ENCODE data around the gene APLP2.
"Not testable (repeated sequence)": the region's sequence is repeated elsewhere in the genome, so short reads cannot be mapped to it uniquely, and the experiment has no call there.

The APLP2 gene

DNA sequence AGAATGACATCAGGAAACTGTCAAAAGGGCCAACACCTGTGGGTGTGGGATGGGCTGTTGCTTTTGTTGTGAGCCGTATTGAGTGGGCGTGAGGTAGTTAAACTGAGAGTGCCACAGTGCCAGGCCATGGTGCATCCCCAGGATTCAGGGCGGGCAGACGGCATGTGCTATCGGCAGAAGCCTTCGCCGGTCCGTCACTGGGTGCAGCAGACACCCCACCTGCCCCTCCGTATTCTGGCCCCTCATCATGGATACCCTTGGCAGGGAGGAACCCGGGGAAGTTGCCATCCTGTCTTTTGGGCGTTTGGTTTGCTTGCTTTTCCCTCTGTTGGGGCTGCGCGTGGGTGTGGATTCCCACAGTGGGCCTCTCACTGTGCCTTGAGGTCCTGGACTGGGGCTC lies 117.4 kb downstream of the APLP2 start:
- TF ChIP-seq, protein P1, sequence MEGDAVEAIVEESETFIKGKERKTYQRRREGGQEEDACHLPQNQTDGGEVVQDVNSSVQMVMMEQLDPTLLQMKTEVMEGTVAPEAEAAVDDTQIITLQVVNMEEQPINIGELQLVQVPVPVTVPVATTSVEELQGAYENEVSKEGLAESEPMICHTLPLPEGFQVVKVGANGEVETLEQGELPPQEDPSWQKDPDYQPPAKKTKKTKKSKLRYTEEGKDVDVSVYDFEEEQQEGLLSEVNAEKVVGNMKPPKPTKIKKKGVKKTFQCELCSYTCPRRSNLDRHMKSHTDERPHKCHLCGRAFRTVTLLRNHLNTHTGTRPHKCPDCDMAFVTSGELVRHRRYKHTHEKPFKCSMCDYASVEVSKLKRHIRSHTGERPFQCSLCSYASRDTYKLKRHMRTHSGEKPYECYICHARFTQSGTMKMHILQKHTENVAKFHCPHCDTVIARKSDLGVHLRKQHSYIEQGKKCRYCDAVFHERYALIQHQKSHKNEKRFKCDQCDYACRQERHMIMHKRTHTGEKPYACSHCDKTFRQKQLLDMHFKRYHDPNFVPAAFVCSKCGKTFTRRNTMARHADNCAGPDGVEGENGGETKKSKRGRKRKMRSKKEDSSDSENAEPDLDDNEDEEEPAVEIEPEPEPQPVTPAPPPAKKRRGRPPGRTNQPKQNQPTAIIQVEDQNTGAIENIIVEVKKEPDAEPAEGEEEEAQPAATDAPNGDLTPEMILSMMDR (IDR thresholded peaks at IDR 0.05; ENCODE audit: low read depth, low read length): no peak
- no peak overlapping the region for H3K4me3 ChIP-seq (ENCODE audit: low read depth, low read length)

DNA sequence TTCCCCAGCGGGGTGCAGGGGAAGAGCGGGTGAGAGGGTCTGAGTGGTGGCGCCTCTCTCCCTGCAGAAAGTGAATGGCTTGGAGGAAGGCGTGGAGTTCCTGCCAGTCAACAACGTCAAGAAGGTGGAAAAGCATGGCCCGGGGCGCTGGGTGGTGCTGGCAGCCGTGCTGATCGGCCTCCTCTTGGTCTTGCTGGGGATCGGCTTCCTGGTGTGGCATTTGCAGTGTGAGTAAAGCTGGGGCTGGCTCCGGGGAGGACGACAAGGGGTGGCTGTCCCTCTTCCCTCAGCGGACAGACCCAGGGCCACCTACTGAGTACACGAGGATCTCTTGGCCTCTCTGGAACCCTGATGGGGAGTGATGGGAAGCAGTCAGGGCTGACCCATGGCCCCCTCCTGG lies 118.4 kb downstream of the APLP2 start:
- no peak overlapping the region for H3K4me3 ChIP-seq (ENCODE audit: low read depth, low read length)
- TF ChIP-seq, protein P1 (IDR thresholded peaks at IDR 0.05; ENCODE audit: low read depth, low read length): no peak

DNA sequence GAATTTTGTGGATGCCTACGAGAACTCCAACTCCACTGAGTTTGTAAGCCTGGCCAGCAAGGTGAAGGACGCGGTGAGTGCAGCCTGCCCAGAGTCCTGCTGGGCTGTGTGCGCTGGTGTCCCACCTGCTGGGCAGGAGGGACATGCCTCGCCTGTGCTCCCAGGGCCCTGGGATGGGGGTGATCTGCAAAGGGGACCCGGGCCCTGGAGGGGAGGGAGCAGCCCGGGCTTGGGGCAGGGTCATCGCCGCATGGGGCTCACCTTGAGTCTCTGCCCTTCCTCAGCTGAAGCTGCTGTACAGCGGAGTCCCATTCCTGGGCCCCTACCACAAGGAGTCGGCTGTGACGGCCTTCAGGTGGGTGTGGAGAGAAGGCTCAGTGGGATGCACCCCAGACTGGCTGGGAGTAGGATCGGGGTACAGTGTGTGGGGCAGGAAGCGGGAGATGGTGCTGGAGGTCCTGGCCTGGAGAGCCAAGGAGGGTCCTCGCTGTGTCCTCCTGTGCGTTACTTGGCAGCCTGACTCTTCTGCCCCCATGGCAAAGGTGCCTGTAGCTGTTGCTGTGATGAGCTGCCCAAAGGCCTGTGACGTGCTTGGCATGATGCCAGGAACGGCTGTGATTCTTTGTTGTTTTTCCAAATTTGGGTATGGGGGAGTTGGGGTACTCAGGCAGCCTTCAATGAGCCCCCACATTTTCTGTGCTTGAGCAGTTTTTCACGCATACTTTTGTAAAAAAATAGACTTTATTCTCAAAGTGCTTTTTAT lies 119.1 kb downstream of the APLP2 start:
- TF ChIP-seq, protein P1 (IDR thresholded peaks at IDR 0.05; ENCODE audit: low read depth, low read length): no peak
- H3K4me3 ChIP-seq (ENCODE audit: low read depth, low read length): no peak overlapping the region

DNA sequence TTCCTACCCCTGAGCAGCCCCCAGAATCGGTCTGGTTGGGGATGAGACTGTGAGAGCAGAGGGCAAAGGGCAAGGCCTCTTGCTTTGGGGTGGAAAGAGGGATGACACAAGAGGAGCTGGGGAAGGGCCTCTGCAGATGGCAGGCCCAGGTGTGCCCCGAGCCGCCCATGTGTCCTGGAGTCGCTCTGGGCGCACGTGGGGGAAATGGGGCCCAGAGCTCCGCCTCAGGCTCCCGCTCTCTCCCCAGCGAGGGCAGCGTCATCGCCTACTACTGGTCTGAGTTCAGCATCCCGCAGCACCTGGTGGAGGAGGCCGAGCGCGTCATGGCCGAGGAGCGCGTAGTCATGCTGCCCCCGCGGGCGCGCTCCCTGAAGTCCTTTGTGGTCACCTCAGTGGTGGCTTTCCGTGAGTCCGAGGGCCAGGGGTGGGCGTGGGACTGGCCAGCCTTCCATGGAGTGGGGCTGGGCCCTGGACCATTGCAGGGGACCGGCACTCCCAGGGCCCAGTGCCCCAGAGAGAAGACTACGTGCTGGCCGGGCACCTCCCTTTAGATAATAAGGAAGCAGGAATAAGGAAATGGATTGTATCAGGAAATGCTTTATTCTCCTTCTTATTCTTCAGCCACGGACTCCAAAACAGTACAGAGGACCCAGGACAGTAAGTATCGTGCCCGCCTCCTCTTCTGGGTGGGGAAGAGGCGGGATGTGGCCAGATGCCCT lies 120.0 kb downstream of the APLP2 start:
- TF ChIP-seq, protein P1 (IDR thresholded peaks at IDR 0.05; ENCODE audit: low read depth, low read length): no peak
- no peak overlapping the region for H3K4me3 ChIP-seq (ENCODE audit: low read depth, low read length)

DNA sequence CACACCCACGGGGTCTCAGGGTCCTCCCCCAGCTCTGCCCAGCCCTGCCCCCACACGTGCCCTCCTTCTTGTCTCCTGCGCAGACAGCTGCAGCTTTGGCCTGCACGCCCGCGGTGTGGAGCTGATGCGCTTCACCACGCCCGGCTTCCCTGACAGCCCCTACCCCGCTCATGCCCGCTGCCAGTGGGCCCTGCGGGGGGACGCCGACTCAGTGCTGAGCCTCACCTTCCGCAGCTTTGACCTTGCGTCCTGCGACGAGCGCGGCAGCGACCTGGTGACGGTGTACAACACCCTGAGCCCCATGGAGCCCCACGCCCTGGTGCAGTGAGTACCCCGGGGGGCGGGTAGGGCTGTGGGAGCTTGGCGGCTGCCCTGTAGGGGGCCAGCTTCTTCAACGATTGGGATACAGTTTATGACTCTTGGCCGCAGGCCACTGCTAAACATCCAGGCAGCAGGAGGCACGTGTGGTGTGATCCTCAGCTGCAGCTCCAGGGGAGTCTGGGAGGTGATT lies 120.7 kb downstream of the APLP2 start:
- TF ChIP-seq, protein P1 (IDR thresholded peaks at IDR 0.05; ENCODE audit: low read depth, low read length): no peak
- H3K4me3 ChIP-seq (ENCODE audit: low read depth, low read length): no peak overlapping the region

DNA sequence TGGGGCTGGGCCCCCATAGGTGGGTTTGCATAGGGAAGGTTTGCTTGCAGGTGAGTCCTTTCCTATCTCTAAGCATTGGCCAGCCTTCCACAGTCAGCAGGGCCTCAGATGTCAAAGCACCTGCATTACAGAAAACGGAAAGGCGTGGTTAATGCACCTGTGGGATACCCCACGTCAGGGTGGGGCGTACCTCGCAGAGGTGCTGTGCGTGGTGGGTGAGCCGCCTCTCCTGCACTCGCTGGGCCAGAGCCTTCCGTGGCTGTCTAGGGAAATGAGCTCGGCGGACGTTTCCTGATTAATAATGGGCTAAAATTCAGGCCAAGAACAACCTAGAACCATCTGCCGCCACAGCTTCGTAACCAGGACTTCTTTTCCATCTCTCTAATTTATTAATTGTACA lies 122.2 kb downstream of the APLP2 start:
- TF ChIP-seq, protein P1 (IDR thresholded peaks at IDR 0.05; ENCODE audit: low read depth, low read length): no peak
- H3K4me3 ChIP-seq (ENCODE audit: low read depth, low read length): no peak overlapping the region

DNA sequence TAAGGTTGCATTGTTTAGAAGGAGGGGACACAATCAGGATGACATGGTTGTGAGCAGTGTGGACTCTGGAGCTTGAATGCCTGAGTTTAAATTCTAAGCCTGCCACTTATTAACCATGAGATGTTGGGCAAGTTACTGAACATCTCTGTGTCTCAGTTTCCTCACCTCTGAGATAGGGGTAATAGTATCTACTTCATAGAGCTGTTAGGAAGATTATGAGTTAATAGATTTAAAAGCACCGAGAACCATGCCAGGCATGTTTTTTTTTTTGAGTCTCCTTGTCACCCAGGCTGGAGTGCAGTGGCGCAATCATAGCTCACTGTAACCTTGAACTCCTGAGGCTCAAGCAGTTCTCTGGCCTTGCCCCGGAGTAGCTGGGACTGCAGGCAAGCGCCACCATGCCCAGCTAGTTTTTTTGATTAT lies 123.2 kb downstream of the APLP2 start:
- no peak overlapping the region for H3K4me3 ChIP-seq (ENCODE audit: low read depth, low read length)
- TF ChIP-seq, protein P1 (IDR thresholded peaks at IDR 0.05; ENCODE audit: low read depth, low read length): no peak

DNA sequence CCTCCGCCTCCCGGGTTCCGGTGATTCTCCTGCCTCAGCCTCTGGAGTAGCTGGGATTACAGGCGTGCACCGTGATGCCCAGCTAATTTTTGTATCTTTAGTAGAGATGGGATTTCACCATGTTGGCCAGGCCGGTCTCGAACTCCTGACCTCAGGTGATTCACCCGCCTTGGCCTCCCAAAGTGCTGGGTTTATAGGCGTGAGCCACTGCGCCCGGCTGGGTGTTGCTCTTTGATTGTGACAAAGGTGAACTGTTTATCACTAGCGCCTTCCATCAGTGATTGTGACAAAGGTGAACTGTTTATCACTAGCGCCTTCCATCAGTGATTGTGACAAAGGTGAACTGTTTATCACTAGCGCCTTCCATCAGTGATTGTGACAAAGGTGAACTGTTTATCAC lies 123.9 kb downstream of the APLP2 start:
- H3K4me3 ChIP-seq (ENCODE audit: low read depth, low read length): not testable (repeated sequence)

Measured in WI38 (cell line).